WTC11 (cell line): Measurements from ENCODE around the gene ISL2. TPM values are rescaled to one million over a fixed set of nuclear protein-coding genes. Genes with fewer than 3 reads are reported as not detected.

Source experiments
- ATAC-seq: fragments of 200-7000 bp; cut with Tn5 transposase; 2 replicates; pipeline ENCODE4 v1.10.0; 2021; ENCODE audit warnings: mild to moderate bottlenecking, moderate library complexity
- CTCF ChIA-PET: fragments of 300-600 bp; sonication (Branson Sonifier 250); formaldehyde crosslinking; loops from one replicate; lab custom pipeline; 2021; ENCODE audit warnings: antibody characterized with exemption; lab: Charles Lee
- POLR2A ChIA-PET: fragments of 350-600 bp; sonication (Branson Sonifier 250); formaldehyde crosslinking; loops from one replicate; lab custom pipeline; 2021; ENCODE audit warnings: antibody characterized with exemption; lab: Charles Lee
- DNase-seq: peaks from one replicate; pipeline ENCODE4 v3.0.0; 2021; ENCODE audit warnings: low spot score
- H3K27ac Mint-ChIP-seq: 2 replicates; pipeline ENCODE4 v1.8.0; 2021; ENCODE audit warnings: mixed read lengths
- H3K27me3 Mint-ChIP-seq: 2 replicates; pipeline ENCODE4 v1.8.0; 2021; ENCODE audit warnings: low read depth, mild to moderate bottlenecking, moderate library complexity, mixed read lengths
- H3K36me3 Mint-ChIP-seq: 2 replicates; pipeline ENCODE4 v1.8.0; 2021; ENCODE audit warnings: mixed read lengths
- H3K4me1 Mint-ChIP-seq: 2 replicates; pipeline ENCODE4 v1.8.0; 2022; ENCODE audit warnings: mixed read lengths
- H3K4me3 Mint-ChIP-seq: 2 replicates; pipeline ENCODE4 v1.8.0; 2021; ENCODE audit warnings: mild to moderate bottlenecking, moderate library complexity, mixed read lengths
- H3K9me3 Mint-ChIP-seq: 2 replicates; pipeline ENCODE4 v1.8.0; 2021; ENCODE audit warnings: mixed read lengths
- CREB1 ChIP-seq: sonication (generic); formaldehyde crosslinking; IDR thresholded peaks from 2 replicates; pipeline ENCODE4 v1.8.0; 2023; ENCODE audit warnings: mild to moderate bottlenecking, missing genetic modification reagents
- CREM ChIP-seq: sonication (generic); formaldehyde crosslinking; IDR thresholded peaks from 2 replicates; pipeline ENCODE4 v1.8.1; 2022; ENCODE audit warnings: mild to moderate bottlenecking, missing genetic modification reagents, moderate library complexity
- EMX1 ChIP-seq: fragments of 250-450 bp; sonication (Bioruptor Pico); IDR thresholded peaks from 2 replicates; pipeline ENCODE4 v1.8.0; 2021; ENCODE audit warnings: mild to moderate bottlenecking
- FOXP1 ChIP-seq: sonication (generic); formaldehyde crosslinking; IDR thresholded peaks from 2 replicates; pipeline ENCODE4 v1.8.0; 2022; ENCODE audit warnings: missing genetic modification reagents, mild to moderate bottlenecking, moderate library complexity, borderline replicate concordance
- IRF2 ChIP-seq: sonication (generic); formaldehyde crosslinking; IDR thresholded peaks from 2 replicates; pipeline ENCODE4 v1.8.0; 2022; ENCODE audit warnings: low read depth, missing genetic modification reagents, borderline replicate concordance
- RELA ChIP-seq: sonication (generic); formaldehyde crosslinking; IDR thresholded peaks from 2 replicates; pipeline ENCODE4 v1.8.1; 2022; ENCODE audit warnings: missing genetic modification reagents, mild to moderate bottlenecking, borderline replicate concordance
- SMAD4 ChIP-seq: sonication (generic); formaldehyde crosslinking; IDR thresholded peaks from 2 replicates; pipeline ENCODE4 v1.8.0; 2022; ENCODE audit warnings: mild to moderate bottlenecking, missing genetic modification reagents
- ZNF232 ChIP-seq: sonication (generic); formaldehyde crosslinking; IDR thresholded peaks from 2 replicates; pipeline ENCODE4 v1.8.0; 2022; ENCODE audit warnings: mild to moderate bottlenecking, missing genetic modification reagents
- total RNA-seq: library from RNA; stranded (reverse); gene quantifications from 3 replicates; pipeline ENCODE4 v1.2.3, GENCODE V29; 2021
- TF ChIP-seq, protein P1 (sequence below): sonication (generic); formaldehyde crosslinking; conservative IDR thresholded peaks from 2 replicates; pipeline ENCODE4 v1.8.1; 2023; ENCODE audit warnings: mild to moderate bottlenecking, low read depth, missing genetic modification reagents, moderate library complexity
- TF ChIP-seq, protein P2 (sequence below): sonication (generic); formaldehyde crosslinking; IDR thresholded peaks from 2 replicates; pipeline ENCODE4 v1.8.1; 2022; ENCODE audit warnings: low read depth, mild to moderate bottlenecking, moderate library complexity, missing genetic modification reagents, borderline replicate concordance
- TF ChIP-seq, protein P3 (sequence below): sonication (generic); formaldehyde crosslinking; IDR thresholded peaks from 2 replicates; pipeline ENCODE4 v1.8.0; 2023; ENCODE audit warnings: missing genetic modification reagents
- TF ChIP-seq, protein P4 (sequence below): fragments of 250-450 bp; sonication (Bioruptor Pico); IDR thresholded peaks from 2 replicates; pipeline ENCODE4 v1.9.0; 2021; ENCODE audit warnings: mild to moderate bottlenecking
- TF ChIP-seq, protein P5 (sequence below): sonication (generic); formaldehyde crosslinking; IDR thresholded peaks from 2 replicates; pipeline ENCODE4 v1.8.0; 2023; ENCODE audit warnings: mild to moderate bottlenecking, missing genetic modification reagents

Gene ISL2
- total RNA-seq, 1 experiment from 2014 or later = 0.24 TPM

DNA sequence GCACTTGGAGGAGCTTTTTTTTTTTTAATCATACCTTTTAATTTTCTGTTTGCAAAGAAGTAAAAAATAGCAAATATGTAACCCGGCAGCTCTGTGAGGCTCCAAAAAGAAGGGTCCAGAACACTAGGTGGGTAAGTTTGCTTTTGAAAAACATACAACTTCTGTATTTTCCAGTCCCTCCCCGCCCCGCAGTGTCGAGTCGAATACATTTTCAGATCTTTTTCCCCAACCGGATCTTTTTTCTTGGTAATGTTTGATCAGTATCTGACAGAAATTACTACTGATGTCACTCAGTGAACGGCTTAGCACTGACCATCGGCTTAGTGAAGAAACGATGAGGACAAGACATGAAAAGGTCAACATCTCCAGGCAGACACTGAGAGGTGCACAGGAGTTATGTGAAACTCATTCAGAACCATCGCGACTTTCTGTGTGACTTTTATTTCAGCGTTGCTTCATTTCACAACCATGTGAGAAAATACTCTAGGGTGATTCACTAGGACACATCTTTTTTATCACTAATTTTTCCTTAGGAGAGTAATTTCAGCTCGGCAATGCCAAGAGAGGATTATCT, 11.0 kb downstream of the ISL2 start (continued):
- TF ChIP-seq, protein P1, sequence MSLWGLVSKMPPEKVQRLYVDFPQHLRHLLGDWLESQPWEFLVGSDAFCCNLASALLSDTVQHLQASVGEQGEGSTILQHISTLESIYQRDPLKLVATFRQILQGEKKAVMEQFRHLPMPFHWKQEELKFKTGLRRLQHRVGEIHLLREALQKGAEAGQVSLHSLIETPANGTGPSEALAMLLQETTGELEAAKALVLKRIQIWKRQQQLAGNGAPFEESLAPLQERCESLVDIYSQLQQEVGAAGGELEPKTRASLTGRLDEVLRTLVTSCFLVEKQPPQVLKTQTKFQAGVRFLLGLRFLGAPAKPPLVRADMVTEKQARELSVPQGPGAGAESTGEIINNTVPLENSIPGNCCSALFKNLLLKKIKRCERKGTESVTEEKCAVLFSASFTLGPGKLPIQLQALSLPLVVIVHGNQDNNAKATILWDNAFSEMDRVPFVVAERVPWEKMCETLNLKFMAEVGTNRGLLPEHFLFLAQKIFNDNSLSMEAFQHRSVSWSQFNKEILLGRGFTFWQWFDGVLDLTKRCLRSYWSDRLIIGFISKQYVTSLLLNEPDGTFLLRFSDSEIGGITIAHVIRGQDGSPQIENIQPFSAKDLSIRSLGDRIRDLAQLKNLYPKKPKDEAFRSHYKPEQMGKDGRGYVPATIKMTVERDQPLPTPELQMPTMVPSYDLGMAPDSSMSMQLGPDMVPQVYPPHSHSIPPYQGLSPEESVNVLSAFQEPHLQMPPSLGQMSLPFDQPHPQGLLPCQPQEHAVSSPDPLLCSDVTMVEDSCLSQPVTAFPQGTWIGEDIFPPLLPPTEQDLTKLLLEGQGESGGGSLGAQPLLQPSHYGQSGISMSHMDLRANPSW (CRISPR knock-in tag) = no peak
- TF ChIP-seq FOXP1 (CRISPR knock-in tag) (no peak), CREM (no peak), SMAD4 (no peak), RELA (CRISPR knock-in tag) (no peak), CREB1 (CRISPR knock-in tag) (no peak)
- TF ChIP-seq, protein P2, sequence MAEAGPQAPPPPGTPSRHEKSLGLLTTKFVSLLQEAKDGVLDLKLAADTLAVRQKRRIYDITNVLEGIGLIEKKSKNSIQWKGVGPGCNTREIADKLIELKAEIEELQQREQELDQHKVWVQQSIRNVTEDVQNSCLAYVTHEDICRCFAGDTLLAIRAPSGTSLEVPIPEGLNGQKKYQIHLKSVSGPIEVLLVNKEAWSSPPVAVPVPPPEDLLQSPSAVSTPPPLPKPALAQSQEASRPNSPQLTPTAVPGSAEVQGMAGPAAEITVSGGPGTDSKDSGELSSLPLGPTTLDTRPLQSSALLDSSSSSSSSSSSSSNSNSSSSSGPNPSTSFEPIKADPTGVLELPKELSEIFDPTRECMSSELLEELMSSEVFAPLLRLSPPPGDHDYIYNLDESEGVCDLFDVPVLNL (CRISPR knock-in tag) = no peak
- TF ChIP-seq, protein P3, sequence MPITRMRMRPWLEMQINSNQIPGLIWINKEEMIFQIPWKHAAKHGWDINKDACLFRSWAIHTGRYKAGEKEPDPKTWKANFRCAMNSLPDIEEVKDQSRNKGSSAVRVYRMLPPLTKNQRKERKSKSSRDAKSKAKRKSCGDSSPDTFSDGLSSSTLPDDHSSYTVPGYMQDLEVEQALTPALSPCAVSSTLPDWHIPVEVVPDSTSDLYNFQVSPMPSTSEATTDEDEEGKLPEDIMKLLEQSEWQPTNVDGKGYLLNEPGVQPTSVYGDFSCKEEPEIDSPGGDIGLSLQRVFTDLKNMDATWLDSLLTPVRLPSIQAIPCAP = no peak

DNA sequence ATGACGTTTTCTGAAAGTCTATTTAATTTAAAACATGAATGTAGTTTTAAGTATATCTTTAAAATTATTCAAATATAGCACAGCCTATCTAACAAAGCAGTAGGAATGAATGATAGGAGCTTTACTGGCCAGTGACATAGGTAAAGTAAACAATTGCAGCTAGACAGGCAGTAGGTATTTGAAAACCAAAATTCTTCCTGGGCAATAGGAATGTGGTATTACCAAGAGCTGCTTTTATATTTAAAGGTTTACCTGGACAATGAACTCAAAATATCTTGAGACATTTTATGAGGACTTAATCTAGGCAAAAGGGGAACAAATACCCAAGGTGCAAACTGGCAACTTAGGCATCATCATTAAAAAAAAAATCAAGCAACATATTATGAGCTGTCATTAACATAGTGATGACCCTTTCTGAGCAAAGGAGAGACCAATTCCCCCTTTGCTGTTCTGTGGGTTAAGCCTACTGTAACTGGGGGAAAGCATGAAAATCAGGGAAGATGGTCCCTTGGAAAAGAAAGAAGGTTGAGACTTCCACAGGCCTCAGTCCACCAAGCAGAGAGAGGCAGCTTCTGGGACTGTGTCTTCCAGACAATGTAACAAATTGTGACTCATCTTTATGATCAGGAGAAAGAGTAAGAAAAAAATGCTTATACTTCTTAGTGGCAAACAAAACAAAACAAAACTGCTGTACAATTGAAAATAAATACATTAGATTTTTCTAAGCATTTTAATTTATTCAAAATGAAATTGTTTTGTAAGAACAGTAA, 12.9 kb downstream of the ISL2 start:
- no peak for ATAC-seq
- H3K36me3 Mint-ChIP-seq = no peaks in the 10 kb centered on the region
- TF ChIP-seq SMAD4 = no peak
- TF ChIP-seq, protein P4, sequence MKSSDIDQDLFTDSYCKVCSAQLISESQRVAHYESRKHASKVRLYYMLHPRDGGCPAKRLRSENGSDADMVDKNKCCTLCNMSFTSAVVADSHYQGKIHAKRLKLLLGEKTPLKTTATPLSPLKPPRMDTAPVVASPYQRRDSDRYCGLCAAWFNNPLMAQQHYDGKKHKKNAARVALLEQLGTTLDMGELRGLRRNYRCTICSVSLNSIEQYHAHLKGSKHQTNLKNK (CRISPR knock-in tag) = no peak
- TF ChIP-seq, protein P3 = no peak
- TF ChIP-seq, protein P5, sequence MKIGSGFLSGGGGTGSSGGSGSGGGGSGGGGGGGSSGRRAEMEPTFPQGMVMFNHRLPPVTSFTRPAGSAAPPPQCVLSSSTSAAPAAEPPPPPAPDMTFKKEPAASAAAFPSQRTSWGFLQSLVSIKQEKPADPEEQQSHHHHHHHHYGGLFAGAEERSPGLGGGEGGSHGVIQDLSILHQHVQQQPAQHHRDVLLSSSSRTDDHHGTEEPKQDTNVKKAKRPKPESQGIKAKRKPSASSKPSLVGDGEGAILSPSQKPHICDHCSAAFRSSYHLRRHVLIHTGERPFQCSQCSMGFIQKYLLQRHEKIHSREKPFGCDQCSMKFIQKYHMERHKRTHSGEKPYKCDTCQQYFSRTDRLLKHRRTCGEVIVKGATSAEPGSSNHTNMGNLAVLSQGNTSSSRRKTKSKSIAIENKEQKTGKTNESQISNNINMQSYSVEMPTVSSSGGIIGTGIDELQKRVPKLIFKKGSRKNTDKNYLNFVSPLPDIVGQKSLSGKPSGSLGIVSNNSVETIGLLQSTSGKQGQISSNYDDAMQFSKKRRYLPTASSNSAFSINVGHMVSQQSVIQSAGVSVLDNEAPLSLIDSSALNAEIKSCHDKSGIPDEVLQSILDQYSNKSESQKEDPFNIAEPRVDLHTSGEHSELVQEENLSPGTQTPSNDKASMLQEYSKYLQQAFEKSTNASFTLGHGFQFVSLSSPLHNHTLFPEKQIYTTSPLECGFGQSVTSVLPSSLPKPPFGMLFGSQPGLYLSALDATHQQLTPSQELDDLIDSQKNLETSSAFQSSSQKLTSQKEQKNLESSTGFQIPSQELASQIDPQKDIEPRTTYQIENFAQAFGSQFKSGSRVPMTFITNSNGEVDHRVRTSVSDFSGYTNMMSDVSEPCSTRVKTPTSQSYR (CRISPR knock-in tag) = no peak
- no peak for TF ChIP-seq IRF2
- TF ChIP-seq ZNF232 (CRISPR knock-in tag) = no peak
- TF ChIP-seq EMX1 (CRISPR knock-in tag) = no peak
- H3K4me1 Mint-ChIP-seq = peaks cover 16% of the 10 kb centered on the region
- DNase-seq = no peak
- ChIA-PET POLR2A (interaction anchor here (1.0 kb wide), 1 partner anchor 14 kb away, joined by 4 read pairs; no protein-coding TSS in a partner anchor), CTCF (interaction anchor here (0.7 to 0.8 kb wide), 2 partner anchors 19 to 417 kb away, joined by 3 read pairs; no protein-coding TSS in a partner anchor)
- no peak overlapping the region for H3K27ac Mint-ChIP-seq
- H3K27me3 Mint-ChIP-seq = peaks cover 70% of the 10 kb centered on the region
- no peak overlapping the region for H3K4me3 Mint-ChIP-seq
- no peaks in the 10 kb centered on the region for H3K9me3 Mint-ChIP-seq
